CD4-positive, alpha-beta T cell treated with Interleukin-6 at 100 ng/mL for 8 hours (primary cell): ENCODE measurements around the gene MAGEA11.
"Not testable (repeated sequence)": the region's sequence is repeated elsewhere in the genome, so short reads cannot be mapped to it uniquely, and the experiment has no call there.

Source experiments
- DNase-seq: peaks from one replicate; pipeline ENCODE4 v3.0.0-alpha.2; 2020; ENCODE audit warnings: mixed read lengths, low spot score

Gene MAGEA11, protein sequence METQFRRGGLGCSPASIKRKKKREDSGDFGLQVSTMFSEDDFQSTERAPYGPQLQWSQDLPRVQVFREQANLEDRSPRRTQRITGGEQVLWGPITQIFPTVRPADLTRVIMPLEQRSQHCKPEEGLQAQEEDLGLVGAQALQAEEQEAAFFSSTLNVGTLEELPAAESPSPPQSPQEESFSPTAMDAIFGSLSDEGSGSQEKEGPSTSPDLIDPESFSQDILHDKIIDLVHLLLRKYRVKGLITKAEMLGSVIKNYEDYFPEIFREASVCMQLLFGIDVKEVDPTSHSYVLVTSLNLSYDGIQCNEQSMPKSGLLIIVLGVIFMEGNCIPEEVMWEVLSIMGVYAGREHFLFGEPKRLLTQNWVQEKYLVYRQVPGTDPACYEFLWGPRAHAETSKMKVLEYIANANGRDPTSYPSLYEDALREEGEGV

DNA sequence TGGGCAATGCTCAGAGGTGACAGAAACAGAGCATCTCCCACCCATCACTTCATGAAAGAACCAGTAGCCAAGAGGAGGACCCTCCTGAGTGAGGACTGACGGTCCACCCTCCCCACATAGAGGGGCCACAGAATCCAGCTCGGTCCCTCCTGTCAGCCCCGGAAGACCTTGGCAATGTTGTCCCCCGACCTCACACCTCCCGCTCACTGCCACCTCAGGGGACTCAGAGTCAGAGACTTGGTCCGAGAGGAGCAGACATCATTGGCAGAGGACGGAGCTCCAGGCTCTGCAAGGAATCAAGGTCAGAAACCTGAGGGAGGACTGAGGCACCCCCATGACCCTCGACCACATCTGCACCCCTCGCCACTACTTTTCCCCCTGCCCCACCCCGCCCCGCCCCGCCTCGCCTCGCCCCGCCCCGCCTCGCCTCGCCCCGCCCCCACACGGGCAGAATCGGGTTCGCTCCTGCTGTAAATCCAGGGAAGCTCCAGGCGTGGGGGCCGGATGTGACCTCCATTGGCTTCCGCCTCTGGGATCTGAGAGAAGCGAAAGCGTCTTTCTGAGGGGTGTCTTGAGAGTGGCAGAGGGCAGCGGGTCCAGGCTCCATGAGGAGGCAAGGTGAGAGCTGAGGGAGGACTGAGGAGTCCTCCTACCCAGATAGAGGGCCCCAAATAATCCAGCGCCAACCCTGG lies at the start of gene MAGEA11:
Gene MAGEA11 (plus strand): TSS at position 516 of the 692 bp plus-strand sequence. CDS start 1,100 bp downstream, outside the sequence.
- DNase-seq: no peak

DNA sequence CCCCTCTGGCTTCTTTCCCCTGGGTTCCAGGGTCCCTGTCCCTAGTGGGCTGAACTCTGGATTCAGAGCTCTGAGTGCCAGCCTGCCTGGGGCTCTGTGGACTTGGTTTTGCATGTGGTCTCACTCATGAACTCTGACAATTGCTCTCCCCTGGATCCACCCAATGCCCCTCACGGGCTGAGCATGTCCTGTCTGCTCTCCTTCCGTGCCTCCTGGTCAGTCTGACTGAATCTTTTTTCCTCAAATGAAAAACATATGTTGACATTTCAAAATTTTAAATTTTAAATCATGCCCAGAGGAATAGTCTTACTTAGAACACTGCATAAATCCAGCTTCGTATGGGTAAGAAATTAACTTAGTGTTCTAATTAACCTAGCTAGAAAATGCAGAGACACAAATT lies 36.8 kb upstream of the MAGEA11 start:
- not testable (repeated sequence) for DNase-seq

DNA sequence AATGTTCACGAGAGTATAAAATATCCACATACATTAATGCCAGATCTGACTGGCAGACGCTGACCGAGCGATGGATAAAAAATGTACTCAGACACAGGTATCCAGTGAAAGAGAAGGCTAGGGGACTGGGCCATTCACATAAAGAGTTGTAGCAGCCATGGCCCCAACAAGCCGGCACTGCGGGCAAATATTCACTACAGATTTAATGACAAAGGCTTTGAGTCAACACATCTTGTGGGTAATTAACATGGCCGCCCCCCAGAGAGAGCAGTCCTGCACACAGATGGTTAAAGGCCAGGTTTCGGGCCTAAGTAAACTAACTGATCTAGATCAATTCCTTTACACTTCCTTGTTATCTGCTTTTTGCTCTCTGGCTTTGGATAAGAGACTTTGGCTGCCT lies 36.3 kb upstream of the MAGEA11 start:
- DNase-seq: not testable (repeated sequence)

DNA sequence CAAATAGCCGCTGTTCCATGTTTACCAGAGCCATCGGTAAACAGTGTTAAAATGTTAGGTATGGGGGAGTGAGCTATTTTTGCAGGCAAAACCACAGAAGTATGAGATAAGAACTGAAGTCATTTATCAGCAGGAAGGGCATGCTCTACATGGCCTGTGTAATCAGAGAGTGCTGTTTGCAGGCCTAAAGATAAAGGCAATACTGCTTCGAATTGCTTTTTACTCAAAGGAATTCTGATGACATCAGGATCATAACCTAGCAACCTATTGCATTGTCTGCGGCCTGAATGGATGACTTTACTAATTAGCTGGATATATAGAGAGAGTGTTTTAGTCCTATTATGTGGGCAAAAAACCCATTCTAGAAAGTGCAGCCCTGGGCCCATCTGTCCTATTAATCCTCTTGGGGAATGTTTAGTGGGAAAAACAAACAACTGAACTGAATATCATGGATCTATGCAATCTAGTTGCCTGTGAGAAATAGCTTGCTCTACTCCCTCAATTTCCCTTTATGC lies 32.6 kb upstream of the MAGEA11 start:
- DNase-seq: not testable (repeated sequence)

DNA sequence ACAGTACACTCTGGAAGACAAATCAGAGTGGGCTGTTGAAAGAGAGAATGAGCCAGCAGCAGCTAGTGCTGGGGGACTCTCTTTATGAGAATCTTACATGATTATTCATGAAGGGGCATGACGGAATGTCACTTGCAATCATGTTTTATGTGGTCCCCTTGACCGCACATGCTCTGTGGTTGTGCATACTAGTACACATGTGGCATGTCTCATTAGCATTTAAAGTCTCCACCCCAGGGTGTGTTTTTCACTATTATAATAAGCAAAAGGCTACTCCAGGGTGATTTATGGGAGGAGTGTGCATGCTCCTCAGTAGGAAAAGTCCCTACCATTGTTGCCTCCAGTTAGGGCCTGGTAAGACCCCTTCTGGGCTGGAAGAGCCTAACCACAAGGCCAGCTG lies 30.7 kb upstream of the MAGEA11 start:
- DNase-seq: no peak

DNA sequence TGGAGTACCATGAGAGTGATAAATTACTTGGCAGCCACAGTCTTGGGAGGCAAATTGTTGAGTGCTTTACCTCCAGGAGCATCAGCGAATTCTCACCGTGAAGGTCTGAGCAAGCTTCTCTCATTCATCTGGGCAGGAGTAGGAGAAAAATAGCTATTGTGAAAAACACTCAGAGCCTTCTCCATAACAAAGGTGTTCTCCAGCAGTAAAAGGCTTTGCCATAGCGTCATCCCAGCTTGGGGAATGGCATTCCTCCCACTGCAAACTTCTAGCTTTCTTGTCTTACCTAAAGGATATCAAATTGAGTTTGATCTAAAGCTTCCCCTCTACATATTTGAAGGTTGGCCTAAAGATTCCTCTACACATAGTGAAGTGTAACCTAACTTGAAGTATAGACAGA lies 29.8 kb upstream of the MAGEA11 start:
- no peak for DNase-seq

DNA sequence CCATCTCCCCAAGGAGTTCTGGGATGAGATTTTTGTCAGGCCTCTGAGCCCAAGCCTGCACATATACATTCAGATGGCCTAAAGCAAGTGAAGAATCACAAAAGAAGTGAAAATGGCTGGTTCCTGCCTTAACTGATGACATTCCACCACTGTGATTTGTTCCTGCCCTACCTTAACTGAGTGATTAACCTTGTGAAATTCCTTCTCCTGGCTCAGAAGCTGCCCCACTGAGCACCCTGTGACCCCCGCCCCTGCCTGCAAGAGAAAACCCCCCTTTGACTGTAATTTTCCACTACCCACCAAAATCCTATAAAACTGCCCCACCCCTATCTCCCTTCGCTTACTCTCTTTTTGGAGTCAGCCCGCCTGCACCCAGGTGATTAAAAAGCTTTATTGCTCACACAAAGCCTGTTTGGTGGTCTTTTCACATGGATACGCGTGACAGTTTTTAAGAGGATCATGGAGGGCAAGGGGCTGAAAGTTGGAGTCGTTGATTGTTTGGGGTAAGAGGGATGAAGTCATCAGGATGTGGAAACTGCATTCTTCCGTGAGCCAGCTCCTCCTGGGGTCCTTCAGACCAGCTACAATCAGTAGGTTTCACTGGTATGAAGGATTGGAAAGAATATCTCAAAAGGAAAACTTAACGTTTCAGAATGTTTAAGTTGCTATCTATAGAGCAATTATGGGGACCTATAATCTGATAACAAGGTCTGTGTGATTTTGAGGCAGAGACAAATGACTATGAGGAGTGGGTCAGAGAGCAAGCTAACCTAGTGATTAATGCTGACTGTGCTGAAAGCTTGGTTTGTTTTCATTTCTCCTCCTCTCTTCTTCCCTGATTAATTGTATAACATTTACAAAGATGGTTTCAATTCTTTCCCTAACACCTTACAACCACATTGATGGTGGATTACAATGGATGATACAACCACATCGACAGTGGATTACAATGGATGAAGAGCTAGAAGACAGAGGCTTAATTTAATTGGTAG lies 28.6 kb upstream of the MAGEA11 start:
- no peak for DNase-seq

DNA sequence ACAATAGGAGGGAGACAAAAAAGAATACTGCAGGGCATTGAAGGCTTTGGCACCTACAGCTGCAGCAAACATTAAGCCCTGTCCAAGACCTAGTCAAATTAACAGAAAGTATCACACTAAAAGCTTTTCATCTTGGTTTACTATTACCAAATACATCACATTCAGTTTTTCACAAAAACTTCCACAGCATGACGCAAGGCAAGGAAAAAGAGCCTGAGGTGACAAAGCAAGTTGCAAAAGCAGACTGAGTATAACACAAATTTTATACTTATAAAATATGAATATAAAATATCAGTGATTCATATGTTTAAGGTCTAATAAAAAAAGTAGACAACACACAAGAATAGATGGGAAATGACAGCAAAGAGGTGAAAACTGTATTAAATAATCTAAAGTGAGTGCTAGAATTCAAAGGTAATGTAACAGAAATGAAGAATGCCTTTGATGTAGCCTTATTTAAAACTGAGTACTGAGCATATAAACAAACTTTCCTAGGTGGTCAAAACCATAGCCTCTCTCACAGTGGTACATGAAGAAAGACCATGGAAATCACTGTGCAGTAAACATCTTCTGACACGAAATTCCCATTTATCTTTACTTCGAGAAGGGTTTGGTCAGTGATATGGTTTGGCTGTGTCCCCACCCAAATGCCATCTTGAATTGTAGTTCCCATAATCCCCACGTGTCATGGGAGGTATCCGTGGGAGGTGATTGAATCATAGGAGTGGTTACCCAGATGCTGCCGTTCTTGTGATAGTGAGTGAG lies 27.7 kb upstream of the MAGEA11 start:
- no peak for DNase-seq

DNA sequence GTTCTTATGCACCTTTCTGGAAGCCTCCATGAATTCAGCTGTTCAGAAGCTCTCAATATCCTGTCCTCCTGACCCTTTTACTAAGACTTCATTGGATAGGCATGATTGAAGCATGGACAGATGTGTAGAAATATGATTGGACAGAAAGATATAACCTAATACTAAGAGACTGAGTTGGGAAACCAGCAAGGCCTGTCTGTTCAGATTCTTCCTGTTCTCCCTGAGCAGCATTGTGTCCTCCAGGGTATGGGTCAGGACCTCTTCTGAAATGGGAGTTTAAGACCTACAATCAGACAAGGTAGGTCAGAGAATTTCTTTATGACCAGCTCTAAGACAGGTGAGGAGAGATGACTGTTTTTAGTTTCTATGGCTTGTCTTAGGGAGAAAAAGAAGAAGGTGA lies 23.9 kb upstream of the MAGEA11 start:
- DNase-seq: no peak

DNA sequence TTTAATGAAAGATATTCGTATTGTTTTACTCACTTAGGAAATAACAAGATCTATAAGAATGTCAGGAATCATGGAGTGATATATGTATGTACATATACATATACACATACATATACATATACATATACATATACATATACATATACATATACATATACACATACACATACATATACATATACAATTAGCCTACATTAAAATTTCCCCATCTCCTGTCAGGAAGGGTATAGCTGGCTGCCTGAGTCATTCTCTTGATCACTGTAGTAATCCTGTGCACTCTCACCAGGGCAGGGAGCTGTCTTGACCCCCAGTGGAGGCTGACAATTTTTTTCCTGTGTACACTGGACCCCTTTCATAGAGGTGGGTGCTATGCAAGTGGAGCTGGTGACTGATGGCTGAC lies 23.3 kb upstream of the MAGEA11 start:
- DNase-seq: no peak

DNA sequence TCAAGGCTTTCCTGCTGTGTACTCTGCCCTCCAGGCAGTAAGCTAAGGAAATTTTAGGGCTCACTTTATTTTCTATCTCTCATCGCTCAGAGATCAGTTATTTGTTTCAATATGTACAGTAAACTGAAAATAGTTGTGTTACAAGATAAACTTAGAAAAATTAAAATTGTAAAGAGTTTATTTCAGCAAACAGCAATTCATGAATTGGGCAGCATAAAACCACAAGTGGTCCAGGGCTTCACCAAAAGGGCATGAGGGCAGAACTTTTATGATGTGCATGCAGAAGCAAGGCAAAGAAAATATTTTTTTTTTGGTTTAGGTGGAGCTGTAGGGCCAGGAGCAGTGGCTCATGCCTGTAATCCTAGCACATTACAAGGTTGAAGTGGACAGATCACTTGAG lies 20.1 kb upstream of the MAGEA11 start:
- no peak for DNase-seq

DNA sequence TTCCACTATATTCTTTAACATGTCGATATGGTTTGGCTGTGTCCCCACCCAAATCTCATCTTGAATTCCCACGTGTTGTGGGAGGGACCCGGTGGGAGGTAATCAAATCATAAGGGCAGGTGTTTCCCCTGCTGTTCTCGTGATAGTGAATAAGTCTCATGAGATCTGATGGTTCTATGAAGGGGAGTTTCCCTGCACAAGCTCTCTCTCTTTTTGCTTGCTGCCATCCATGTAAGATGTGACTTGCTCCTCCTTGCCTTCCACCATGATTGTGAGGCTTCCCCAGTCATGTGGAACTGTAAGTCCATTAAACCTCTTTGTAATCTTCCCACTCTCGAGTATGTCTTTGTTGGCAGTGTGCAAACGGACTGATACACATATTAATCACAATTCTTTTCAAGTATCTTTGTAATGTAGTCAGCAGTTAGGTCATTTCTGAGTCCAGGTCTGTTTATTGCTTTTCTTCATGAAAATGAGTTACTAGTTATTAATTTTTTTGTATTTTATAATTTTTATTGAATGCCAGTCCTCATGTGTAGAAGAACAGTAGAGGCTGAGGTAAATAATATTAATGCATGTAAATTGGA lies 19.1 kb upstream of the MAGEA11 start:
- DNase-seq: not testable (repeated sequence)

DNA sequence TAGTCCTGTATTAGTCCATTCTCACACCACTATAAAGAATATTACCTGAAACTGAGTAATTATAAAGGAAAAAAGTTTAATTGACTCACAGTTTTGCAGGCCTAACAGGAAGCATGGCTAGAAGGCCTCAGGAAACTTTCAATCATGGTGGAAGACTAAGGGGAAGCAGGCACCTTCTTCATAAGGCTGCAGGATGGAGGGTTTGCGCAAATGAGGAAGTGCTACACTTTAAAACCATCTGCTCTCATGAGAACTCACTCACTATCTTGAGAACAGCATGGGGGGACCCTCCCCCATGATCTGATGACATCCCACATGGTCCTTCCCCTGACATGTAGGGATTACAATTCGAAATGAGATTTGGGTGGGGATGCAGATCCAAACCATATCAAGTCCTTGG lies 12.1 kb upstream of the MAGEA11 start:
- DNase-seq: no peak

DNA sequence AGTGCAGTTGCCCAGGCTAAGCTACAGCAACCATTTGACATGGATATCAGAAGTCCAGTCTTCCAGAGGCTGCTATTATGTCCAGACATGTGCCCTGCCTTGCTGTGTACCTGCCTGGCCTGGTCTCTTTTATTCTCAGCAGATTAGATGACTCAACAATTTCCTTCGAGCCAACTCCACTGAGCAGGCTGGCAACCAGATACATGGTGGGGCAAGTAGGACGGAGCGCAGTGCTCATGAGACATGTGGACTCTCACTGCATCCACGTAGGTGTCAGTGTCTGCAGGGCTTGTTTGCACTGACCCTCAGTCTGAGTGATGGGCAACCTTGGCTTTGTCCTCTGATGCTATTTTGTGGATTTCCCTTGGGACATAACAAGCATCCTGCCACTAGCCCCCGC lies 7.2 kb upstream of the MAGEA11 start:
- DNase-seq: no peak

DNA sequence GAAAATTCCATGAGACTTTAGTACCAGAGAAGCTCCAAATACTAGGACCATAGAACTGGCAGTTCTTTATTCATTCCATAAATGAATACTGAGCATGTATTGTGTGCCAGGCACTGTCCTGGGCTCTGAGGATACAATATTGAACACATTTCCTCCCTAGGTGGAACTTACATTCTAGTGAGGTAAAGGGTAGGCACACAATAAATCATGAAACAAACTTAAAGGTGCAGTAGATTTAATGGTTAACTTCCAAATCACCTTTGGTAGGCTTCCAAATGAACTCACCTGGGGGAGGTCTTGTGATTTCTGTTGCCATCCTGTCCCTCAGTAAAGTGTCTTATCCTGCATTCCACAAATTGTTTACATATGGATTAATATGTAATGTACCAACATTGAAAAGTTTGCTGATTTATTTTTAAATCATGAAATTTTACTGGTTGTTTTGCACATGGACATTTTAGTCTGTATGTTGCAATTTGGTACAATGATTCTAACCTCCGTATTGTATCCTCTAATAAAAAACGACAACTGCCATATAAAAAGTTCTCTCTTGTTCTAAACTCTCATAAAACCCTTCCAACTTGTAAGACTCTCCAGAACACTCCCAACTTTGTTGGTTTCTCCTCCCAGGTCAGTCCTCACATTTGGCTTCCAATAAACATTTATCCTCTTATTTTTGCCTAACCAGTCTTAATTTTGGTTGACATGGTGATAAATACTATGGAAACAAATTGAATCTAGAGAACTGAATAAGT lies 4.5 kb upstream of the MAGEA11 start:
- DNase-seq: no peak

DNA sequence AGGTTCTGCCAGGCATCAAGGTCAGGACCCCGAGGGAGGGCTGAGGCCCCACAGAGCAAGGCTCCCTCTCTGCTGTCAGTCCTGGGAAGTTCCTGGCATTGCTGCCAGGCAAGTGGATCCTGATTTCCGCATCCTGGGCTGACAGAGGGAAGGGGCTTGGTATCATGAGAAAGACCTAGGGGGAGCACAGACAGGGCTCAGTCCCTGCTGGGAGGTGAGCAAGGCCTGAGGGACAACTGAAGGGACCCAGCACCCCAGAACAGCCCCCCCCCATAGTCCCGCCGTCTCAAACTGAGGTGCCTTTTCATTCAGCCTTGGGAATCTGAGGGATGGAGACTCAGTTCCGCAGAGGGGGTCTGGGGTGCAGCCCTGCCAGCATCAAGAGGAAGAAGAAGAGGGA lies 971 bp downstream of the MAGEA11 start:
- DNase-seq: no peak

DNA sequence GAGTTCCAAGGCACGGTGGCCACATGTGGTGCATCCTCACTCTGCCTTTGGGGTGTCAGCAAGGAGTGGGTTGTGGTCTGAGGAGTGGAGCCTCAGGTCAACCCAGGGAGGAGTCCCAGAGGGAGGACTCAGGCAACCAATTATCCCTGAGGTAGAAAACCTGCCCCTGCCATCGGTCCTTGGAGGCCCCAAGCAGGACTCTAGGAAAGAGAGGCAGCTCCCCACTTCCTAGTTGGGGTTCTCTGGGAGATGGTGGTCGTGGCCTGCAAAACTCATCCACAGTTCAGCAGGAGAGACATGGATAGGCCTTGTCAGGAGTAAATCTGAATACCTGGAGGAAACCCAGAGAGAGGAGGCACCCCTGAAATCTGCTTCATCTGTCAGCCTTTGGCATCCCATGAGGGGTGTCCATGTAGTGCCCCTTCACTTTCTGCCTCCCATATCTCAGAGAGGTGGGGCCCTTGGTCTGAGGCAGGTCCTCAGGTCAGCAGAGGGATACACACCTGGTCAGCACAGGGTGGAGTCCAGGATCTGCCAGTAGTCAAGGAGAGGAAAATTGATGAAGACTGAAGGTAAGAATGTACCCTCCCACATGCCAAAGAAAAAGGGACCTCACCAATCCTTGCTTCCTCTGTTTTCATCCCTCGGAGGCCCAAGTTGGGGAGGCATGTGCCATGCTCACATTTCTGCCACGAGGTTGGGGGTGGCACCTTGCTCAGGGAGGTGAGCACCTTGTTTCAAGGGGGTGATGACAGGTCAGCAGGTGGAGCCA lies 1.6 kb downstream of the MAGEA11 start:
- no peak for DNase-seq

DNA sequence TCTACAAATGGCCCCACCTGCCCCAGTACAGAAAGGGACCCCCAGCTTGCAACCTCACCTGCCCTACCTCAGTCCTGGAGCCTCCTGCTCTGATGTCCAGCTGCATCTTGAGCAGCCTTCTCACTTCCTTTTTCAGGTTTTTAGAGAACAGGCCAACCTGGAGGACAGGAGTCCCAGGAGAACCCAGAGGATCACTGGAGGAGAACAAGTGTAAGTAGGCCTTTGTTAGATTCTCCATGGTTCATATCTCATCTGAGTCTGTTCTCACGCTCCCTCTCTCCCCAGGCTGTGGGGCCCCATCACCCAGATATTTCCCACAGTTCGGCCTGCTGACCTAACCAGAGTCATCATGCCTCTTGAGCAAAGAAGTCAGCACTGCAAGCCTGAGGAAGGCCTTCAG lies 3.6 kb downstream of the MAGEA11 start:
- no peak for DNase-seq

DNA sequence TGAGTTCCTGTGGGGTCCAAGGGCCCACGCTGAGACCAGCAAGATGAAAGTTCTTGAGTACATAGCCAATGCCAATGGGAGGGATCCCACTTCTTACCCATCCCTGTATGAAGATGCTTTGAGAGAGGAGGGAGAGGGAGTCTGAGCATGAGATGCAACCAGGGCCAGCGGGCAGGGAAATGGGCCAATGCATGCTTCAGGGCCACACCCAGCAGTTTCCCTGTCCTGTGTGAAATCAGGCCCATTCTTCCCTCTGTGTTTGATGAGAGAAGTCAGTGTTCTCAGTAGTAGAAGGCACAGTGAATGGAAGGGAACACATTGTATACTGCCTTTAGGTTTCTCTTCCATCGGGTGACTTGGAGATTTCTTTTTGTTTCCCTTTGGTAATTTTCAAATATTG lies 4.8 kb downstream of the MAGEA11 start:
- no peak for DNase-seq
